Vagina (tissue), 2 donors: ENCODE data around the gene CDH26.

Source experiments
- POLR2A ChIP-seq, 2 donors: fragments of 450-650 bp; IDR thresholded peaks; one replicate each; pipeline ENCODE4 v1.6.1; 2017; ENCODE audit warnings: antibody characterized with exemption in 2 of 2, mild to moderate bottlenecking in 2 of 2, moderate library complexity in 2 of 2
- TF ChIP-seq, protein P1 (sequence below), 3 experiments: fragments of 450-650 bp in 2 of 3; fragments of 200-600 bp in 1 of 3; sonication (generic) in 1 of 3; IDR thresholded peaks; one replicate each; pipeline ENCODE4 v1.5.1; 2017 to 2019; ENCODE audit warnings: antibody characterized with exemption in 3 of 3, mild to moderate bottlenecking in 2 of 3, moderate library complexity in 2 of 3

DNA sequence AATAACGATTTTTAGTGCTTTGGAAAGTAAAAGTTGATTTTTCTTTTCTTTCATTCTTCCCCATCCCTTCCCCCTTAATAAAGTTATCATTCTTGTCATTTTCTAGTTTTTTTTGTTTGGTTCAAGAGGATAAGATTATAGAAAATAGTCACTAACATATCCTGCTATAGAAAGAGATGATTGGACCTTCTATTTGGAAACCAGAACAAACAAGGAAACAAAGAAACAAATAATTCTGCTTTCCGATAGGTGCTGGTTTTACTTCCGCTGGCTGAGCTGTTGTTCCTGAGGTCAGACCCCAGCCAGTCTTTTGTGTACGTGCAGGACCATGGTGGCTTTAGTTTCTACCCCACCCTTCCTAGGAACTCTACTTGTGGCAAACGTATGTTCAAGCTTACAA is at the start of gene CDH26:
- no peak for TF ChIP-seq POLR2A (IDR thresholded peaks at IDR 0.05)
- TF ChIP-seq, protein P1, sequence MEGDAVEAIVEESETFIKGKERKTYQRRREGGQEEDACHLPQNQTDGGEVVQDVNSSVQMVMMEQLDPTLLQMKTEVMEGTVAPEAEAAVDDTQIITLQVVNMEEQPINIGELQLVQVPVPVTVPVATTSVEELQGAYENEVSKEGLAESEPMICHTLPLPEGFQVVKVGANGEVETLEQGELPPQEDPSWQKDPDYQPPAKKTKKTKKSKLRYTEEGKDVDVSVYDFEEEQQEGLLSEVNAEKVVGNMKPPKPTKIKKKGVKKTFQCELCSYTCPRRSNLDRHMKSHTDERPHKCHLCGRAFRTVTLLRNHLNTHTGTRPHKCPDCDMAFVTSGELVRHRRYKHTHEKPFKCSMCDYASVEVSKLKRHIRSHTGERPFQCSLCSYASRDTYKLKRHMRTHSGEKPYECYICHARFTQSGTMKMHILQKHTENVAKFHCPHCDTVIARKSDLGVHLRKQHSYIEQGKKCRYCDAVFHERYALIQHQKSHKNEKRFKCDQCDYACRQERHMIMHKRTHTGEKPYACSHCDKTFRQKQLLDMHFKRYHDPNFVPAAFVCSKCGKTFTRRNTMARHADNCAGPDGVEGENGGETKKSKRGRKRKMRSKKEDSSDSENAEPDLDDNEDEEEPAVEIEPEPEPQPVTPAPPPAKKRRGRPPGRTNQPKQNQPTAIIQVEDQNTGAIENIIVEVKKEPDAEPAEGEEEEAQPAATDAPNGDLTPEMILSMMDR (IDR thresholded peaks at IDR 0.05), result no peak
